GM19240 (cell line): Measurements from ENCODE around the gene ADAM15.

Experiments
- DNase-seq: peaks from one replicate; pipeline ENCODE4 v3.0.0; 2011; ENCODE audit warnings: low spot score; ENCODE audit not compliant: insufficient read length

Gene ADAM15

GRCh38 chr1:155030243-155030795 lies 20.8 kb upstream of the ADAM15 start:
- DNase-seq, result no peak

GRCh38 chr1:155030899-155031298 lies 20.2 kb upstream of the ADAM15 start:
- DNase-seq, result no peak

- no peak for DNase-seq
These were observed 18.2 kb upstream of the ADAM15 start for GRCh38 chr1:155032886-155033285.

- no peak for DNase-seq
These were observed 17.6 kb upstream of the ADAM15 start, which contains the start of the genes DCST1 and DCST2 for GRCh38 chr1:155033524-155033923. DCST1 (plus strand) TSS chr1:155033824; CDS start chr1:155034037, 213 bp downstream. DCST2 (minus strand) TSS chr1:155033781; CDS start chr1:155033701, 80 bp downstream.

- DNase-seq, result no peak
These were observed 16.6 kb upstream of the ADAM15 start for GRCh38 chr1:155034318-155035208.

GRCh38 chr1:155035936-155036335 lies 15.2 kb upstream of the ADAM15 start:
- DNase-seq, result no peak

- DNase-seq, result no peak
These were observed 14.1 kb upstream of the ADAM15 start for GRCh38 chr1:155037043-155037442.

GRCh38 chr1:155037851-155038441 lies 13.2 kb upstream of the ADAM15 start:
- DNase-seq, result no peak

GRCh38 chr1:155038602-155039307 lies 12.4 kb upstream of the ADAM15 start:
- DNase-seq, result no peak

- DNase-seq, result no peak
These were observed 11.8 kb upstream of the ADAM15 start for GRCh38 chr1:155039308-155039669.

GRCh38 chr1:155040358-155041093 lies 10.6 kb upstream of the ADAM15 start:
- no peak for DNase-seq

- no peak for DNase-seq
These were observed 8.3 kb upstream of the ADAM15 start for GRCh38 chr1:155042789-155043188.

- no peak for DNase-seq
These were observed 7.8 kb upstream of the ADAM15 start for GRCh38 chr1:155043301-155043702.

- DNase-seq, result no peak
These were observed 7.3 kb upstream of the ADAM15 start for GRCh38 chr1:155043793-155044192.

GRCh38 chr1:155044365-155044764 lies 6.8 kb upstream of the ADAM15 start:
- no peak for DNase-seq

- DNase-seq, result no peak
These were observed 6.1 kb upstream of the ADAM15 start for GRCh38 chr1:155044812-155045657.

- DNase-seq, result no peak
These were observed 2.4 kb upstream of the ADAM15 start for GRCh38 chr1:155048449-155049334.

- no peak for DNase-seq
These were observed 1.2 kb upstream of the ADAM15 start for GRCh38 chr1:155049651-155050559.
